ENCODE measurements around the gene RPL28.

Gene RPL28

GRCh38 chr19:55424518-55424917 is 38.8 kb downstream of the RPL28 start:
- no peak overlapping the region for H3K27ac ChIP-seq (ENCODE audit: low read length)
- H3K27me3 ChIP-seq (ENCODE audit: control insufficient read depth, insufficient read depth, low read length): no peaks in the 10 kb centered on the region
- H3K36me3 ChIP-seq (ENCODE audit: control insufficient read depth, low read depth, low read length): no peaks in the 10 kb centered on the region

GRCh38 chr19:55426042-55426441 is 40.3 kb downstream of the RPL28 start:
- H3K9ac ChIP-seq (ENCODE audit: low read length): no peak overlapping the region

More at GRCh38 chr19:55424518-55424917, 38.8 kb downstream of the RPL28 start:
- no peak overlapping the region for H3K9ac ChIP-seq (ENCODE audit: low read length)
- no peaks in the 10 kb centered on the region for H3K4me1 ChIP-seq (ENCODE audit: control insufficient read depth, low read depth, low read length)
- H3K4me3 ChIP-seq (ENCODE audit: low read length): no peak overlapping the region
- H3K9me3 ChIP-seq (ENCODE audit: control insufficient read depth, low read depth, low read length): no peaks in the 10 kb centered on the region

GRCh38 chr19:55431183-55431582 is 45.5 kb downstream of the RPL28 start:
- H3K36me3 ChIP-seq (ENCODE audit: control insufficient read depth, low read depth, low read length): no peaks in the 10 kb centered on the region
- no peak overlapping the region for H3K9ac ChIP-seq (ENCODE audit: low read length)
- H3K9me3 ChIP-seq (ENCODE audit: control insufficient read depth, low read depth, low read length): no peaks in the 10 kb centered on the region
- H3K4me3 ChIP-seq (ENCODE audit: low read length): no peak overlapping the region
- no peak overlapping the region for H3K27ac ChIP-seq (ENCODE audit: low read length)
- no peaks in the 10 kb centered on the region for H3K4me1 ChIP-seq (ENCODE audit: control insufficient read depth, low read depth, low read length)
- no peaks in the 10 kb centered on the region for H3K27me3 ChIP-seq (ENCODE audit: control insufficient read depth, insufficient read depth, low read length)

More at GRCh38 chr19:55426042-55426441, 40.3 kb downstream of the RPL28 start:
- H3K9me3 ChIP-seq (ENCODE audit: control insufficient read depth, low read depth, low read length): no peaks in the 10 kb centered on the region
- no peak overlapping the region for H3K27ac ChIP-seq (ENCODE audit: low read length)
- no peaks in the 10 kb centered on the region for H3K27me3 ChIP-seq (ENCODE audit: control insufficient read depth, insufficient read depth, low read length)
- H3K36me3 ChIP-seq (ENCODE audit: control insufficient read depth, low read depth, low read length): no peaks in the 10 kb centered on the region
- H3K4me3 ChIP-seq (ENCODE audit: low read length): no peak overlapping the region
- no peaks in the 10 kb centered on the region for H3K4me1 ChIP-seq (ENCODE audit: control insufficient read depth, low read depth, low read length)

GRCh38 chr19:55432241-55432959 is 46.7 kb downstream of the RPL28 start:
- Histone ChIP-seq H3K4me1 (ENCODE audit: control insufficient read depth, low read depth, low read length) (no peaks in the 10 kb centered on the region), H3K36me3 (ENCODE audit: control insufficient read depth, low read depth, low read length) (no peaks in the 10 kb centered on the region), H3K4me3 (ENCODE audit: low read length) (no peak overlapping the region), H3K27ac (ENCODE audit: low read length) (no peak overlapping the region), H3K9ac (ENCODE audit: low read length) (no peak overlapping the region), H3K9me3 (ENCODE audit: control insufficient read depth, low read depth, low read length) (no peaks in the 10 kb centered on the region), H3K27me3 (ENCODE audit: control insufficient read depth, insufficient read depth, low read length) (no peaks in the 10 kb centered on the region)

GRCh38 chr19:55433292-55433691 is 47.6 kb downstream of the RPL28 start:
- H3K36me3 ChIP-seq (ENCODE audit: control insufficient read depth, low read depth, low read length): no peaks in the 10 kb centered on the region
- no peak overlapping the region for H3K4me3 ChIP-seq (ENCODE audit: low read length)
- no peak overlapping the region for H3K27ac ChIP-seq (ENCODE audit: low read length)
- peaks cover 5% of the 10 kb centered on the region for H3K27me3 ChIP-seq (ENCODE audit: control insufficient read depth, insufficient read depth, low read length)
- no peaks in the 10 kb centered on the region for H3K9me3 ChIP-seq (ENCODE audit: control insufficient read depth, low read depth, low read length)
- no peak overlapping the region for H3K9ac ChIP-seq (ENCODE audit: low read length)
- H3K4me1 ChIP-seq (ENCODE audit: control insufficient read depth, low read depth, low read length): no peaks in the 10 kb centered on the region

GRCh38 chr19:55434356-55434919 is 48.7 kb downstream of the RPL28 start:
- H3K9ac ChIP-seq (ENCODE audit: low read length): no peak overlapping the region
- no peaks in the 10 kb centered on the region for H3K4me1 ChIP-seq (ENCODE audit: control insufficient read depth, low read depth, low read length)
- no peaks in the 10 kb centered on the region for H3K36me3 ChIP-seq (ENCODE audit: control insufficient read depth, low read depth, low read length)
- no peak overlapping the region for H3K4me3 ChIP-seq (ENCODE audit: low read length)
- H3K9me3 ChIP-seq (ENCODE audit: control insufficient read depth, low read depth, low read length): no peaks in the 10 kb centered on the region
- no peak overlapping the region for H3K27ac ChIP-seq (ENCODE audit: low read length)
- peaks cover 17% of the 10 kb centered on the region for H3K27me3 ChIP-seq (ENCODE audit: control insufficient read depth, insufficient read depth, low read length)

GRCh38 chr19:55435020-55435419 is 49.3 kb downstream of the RPL28 start:
- Histone ChIP-seq H3K27ac (ENCODE audit: low read length) (no peak overlapping the region), H3K27me3 (ENCODE audit: control insufficient read depth, insufficient read depth, low read length) (peaks cover 22% of the 10 kb centered on the region), H3K4me1 (ENCODE audit: control insufficient read depth, low read depth, low read length) (peaks cover under 1% of the 10 kb centered on the region), H3K9ac (ENCODE audit: low read length) (no peak overlapping the region), H3K36me3 (ENCODE audit: control insufficient read depth, low read depth, low read length) (no peaks in the 10 kb centered on the region), H3K4me3 (ENCODE audit: low read length) (no peak overlapping the region), H3K9me3 (ENCODE audit: control insufficient read depth, low read depth, low read length) (no peaks in the 10 kb centered on the region)

GRCh38 chr19:55436847-55437246 is 51.1 kb downstream of the RPL28 start:
- H3K4me3 ChIP-seq (ENCODE audit: low read length): no peak overlapping the region
- H3K9ac ChIP-seq (ENCODE audit: low read length): no peak overlapping the region
- no peaks in the 10 kb centered on the region for H3K9me3 ChIP-seq (ENCODE audit: control insufficient read depth, low read depth, low read length)
- no peaks in the 10 kb centered on the region for H3K36me3 ChIP-seq (ENCODE audit: control insufficient read depth, low read depth, low read length)
- H3K4me1 ChIP-seq (ENCODE audit: control insufficient read depth, low read depth, low read length): peaks cover 12% of the 10 kb centered on the region
- H3K27me3 ChIP-seq (ENCODE audit: control insufficient read depth, insufficient read depth, low read length): peaks cover 40% of the 10 kb centered on the region
- H3K27ac ChIP-seq (ENCODE audit: low read length): no peak overlapping the region

- Histone ChIP-seq H3K9ac (ENCODE audit: low read length) (no peak overlapping the region), H3K27me3 (ENCODE audit: control insufficient read depth, insufficient read depth, low read length) (peaks cover 46% of the 10 kb centered on the region), H3K9me3 (ENCODE audit: control insufficient read depth, low read depth, low read length) (no peaks in the 10 kb centered on the region), H3K4me1 (ENCODE audit: control insufficient read depth, low read depth, low read length) (peaks cover 12% of the 10 kb centered on the region), H3K4me3 (ENCODE audit: low read length) (no peak overlapping the region), H3K27ac (ENCODE audit: low read length) (no peak overlapping the region), H3K36me3 (ENCODE audit: control insufficient read depth, low read depth, low read length) (no peaks in the 10 kb centered on the region)
Observed at GRCh38 chr19:55437410-55437809, 51.7 kb downstream of the RPL28 start.

GRCh38 chr19:55439052-55439451 is 53.3 kb downstream of the RPL28 start:
- Histone ChIP-seq H3K27ac (ENCODE audit: low read length) (no peak overlapping the region), H3K9me3 (ENCODE audit: control insufficient read depth, low read depth, low read length) (no peaks in the 10 kb centered on the region), H3K4me3 (ENCODE audit: low read length) (no peak overlapping the region), H3K4me1 (ENCODE audit: control insufficient read depth, low read depth, low read length) (peaks cover 12% of the 10 kb centered on the region), H3K9ac (ENCODE audit: low read length) (no peak overlapping the region), H3K27me3 (ENCODE audit: control insufficient read depth, insufficient read depth, low read length) (peaks cover 61% of the 10 kb centered on the region), H3K36me3 (ENCODE audit: control insufficient read depth, low read depth, low read length) (no peaks in the 10 kb centered on the region)

GRCh38 chr19:55440411-55441105 is 54.8 kb downstream of the RPL28 start:
- Histone ChIP-seq H3K36me3 (ENCODE audit: control insufficient read depth, low read depth, low read length) (no peaks in the 10 kb centered on the region), H3K27ac (ENCODE audit: low read length) (no peak overlapping the region), H3K9me3 (ENCODE audit: control insufficient read depth, low read depth, low read length) (no peaks in the 10 kb centered on the region), H3K27me3 (ENCODE audit: control insufficient read depth, insufficient read depth, low read length) (peaks cover 76% of the 10 kb centered on the region), H3K4me3 (ENCODE audit: low read length) (peak overlapping the region; percentile 63), H3K9ac (ENCODE audit: low read length) (no peak overlapping the region), H3K4me1 (ENCODE audit: control insufficient read depth, low read depth, low read length) (peaks cover 12% of the 10 kb centered on the region)
